ENCODE results near the gene TAF4. TPM values are rescaled to one million over a fixed set of nuclear protein-coding genes. Genes with fewer than 3 reads are reported as not detected.
"Not testable (repeated sequence)": the region's sequence is repeated elsewhere in the genome, so short reads cannot be mapped to it uniquely, and the experiment has no call there.

TAF4 gene
- total RNA-seq, 1 experiment from 2014 or later, result 6.6 TPM

DNA sequence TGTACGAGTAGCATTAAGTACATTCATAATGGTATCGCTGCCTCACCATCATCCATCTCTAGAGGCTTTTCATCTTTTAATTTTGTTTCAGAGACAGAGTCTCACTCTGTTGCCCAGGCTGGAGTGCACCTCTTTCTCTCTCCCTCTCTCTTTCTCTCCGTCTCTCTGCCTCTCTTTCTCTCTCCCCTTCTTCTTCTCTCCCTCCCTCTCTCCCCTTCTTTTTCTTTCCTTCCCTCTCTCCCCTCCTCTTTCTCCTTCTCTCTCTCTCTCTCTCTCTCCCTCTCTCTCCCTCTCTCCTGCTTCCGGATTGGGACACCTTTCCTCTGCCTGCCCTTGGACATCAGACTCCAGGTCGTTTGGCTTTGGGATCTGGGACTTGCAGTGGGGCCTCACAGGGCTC, 17.6 kb upstream of the TAF4 start:
- DNase-seq (ENCODE audit: extremely low read depth, low read depth), result no peak

DNA sequence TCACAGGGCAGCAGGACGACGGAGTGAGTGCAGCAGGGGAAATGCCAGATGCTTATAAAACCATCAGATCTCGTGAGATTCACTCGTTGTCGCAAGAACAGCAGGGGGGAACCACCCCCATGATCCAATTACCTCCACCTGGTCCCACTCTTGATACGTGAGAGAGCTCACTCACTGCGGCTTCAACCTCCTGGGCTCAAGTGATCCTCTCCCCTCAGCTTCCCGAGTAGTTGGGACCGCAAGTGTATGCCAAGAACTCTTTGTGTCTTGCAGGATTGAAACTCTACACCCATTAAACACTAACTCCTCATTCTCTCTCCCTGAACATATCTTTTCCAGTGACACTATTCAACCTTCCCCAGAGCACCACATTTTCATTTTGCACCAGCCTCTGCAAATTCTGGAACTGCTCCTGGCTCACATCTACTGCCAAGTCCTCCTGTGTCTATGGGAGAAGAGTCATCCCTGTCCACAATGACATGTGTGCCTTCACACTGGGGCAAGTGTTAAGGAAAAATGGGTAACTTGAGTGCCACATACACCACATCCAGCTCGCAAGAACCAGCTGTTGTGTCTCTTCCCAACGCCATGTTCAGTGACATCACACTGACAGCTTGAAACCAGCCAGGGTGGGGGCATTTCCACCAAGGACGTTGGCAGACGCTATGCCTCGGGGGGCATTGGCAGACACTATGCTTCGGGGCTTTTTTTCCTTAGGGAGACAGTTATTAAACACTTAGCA, 14.7 kb upstream of the TAF4 start:
- DNase-seq (ENCODE audit: extremely low read depth, low read depth), result no peak

DNA sequence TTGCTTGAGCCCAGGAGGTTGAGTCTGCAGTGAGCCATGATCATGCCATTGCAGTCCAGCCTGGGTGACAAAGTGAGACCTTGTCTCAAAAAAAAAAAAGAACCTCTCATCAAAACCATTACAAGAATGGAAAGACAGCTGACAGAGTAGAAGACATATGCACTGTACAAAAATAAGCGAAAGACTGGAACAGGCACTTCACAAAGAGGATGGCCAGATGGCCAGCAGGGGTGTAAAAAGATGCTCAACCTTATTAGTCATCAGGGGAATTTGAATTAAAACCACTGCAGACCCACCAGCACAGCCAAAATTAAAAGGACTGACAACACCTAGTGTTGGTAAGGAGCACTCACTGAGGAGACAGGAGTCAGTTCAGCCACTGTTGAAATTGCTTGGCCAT, 13.5 kb upstream of the TAF4 start:
- DNase-seq (ENCODE audit: extremely low read depth, low read depth), result no peak

DNA sequence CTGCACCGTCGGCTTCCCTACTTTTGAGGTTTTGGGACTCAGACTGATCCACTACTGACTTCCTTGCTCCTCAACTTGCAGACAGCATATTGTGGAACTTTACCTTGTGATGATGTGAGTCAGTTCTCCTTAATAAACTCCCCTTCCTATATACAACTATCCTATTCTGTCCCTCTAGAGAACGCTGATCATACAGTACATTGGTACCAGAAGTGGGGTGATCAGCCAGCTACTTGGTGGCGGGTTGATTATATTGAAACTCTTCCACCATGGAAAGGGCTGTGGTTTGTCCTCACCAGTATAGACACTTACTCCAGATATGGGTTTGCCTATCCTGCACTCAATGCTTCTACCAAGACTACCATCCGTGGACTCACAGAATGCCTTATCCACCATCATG, 7.6 kb upstream of the TAF4 start:
- DNase-seq (ENCODE audit: extremely low read depth, low read depth), result no peak

DNA sequence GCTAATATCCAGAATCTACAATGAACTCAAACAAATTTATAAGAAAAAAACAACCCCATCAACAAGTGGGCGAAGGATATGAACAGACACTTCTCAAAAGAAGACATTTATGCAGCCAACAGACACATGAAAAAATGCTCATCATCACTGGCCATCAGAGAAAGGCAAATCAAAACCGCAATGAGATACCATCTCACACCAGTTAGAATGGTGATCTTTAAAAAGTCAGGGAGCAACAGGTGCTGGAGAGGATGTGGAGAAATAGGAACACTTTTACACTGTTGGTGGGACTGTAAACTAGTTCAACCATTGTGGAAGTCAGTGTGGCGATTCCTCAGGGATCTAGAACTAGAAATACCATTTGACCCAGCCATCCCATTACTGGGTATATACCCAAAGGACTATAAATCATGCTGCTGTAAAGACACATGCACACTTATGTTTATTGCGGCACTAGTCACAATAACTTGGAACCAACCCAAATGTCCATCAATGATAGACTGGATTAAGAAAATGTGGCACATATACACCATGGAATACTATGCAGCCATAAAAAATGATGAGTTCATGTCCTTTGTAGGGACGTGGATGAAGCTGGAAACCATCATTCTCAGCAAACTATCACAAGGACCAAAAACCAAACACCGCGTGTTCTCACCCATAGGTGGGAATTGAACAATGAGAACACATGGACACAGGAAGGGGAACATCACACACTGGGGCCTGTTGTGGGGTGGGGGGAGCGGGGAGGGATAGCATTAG, 6.2 kb upstream of the TAF4 start:
- DNase-seq (ENCODE audit: extremely low read depth, low read depth), result not testable (repeated sequence)

DNA sequence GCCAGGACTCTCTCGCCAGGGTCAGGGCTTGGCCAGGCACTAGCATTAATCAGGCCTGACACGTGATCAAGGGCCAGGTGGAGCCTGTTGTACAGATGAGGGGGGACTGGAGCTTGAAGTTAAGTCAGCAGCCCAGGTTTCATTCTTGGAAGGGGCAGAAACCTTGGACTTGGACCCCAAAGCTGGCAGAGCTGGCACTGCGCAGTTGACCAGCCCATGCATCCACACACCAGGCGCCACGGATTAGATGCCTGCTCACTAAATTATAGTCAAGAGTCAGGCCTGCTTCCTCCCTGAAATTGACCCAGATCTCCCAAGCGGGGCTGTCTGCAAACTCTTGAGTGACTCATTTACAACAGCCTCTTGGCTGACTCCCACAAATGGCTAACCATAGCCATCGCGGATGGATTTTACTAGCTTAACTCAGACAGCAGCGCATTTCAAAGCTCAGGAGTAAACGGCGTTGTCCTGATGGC, 4.1 kb upstream of the TAF4 start:
- no peak for DNase-seq (ENCODE audit: extremely low read depth, low read depth)

DNA sequence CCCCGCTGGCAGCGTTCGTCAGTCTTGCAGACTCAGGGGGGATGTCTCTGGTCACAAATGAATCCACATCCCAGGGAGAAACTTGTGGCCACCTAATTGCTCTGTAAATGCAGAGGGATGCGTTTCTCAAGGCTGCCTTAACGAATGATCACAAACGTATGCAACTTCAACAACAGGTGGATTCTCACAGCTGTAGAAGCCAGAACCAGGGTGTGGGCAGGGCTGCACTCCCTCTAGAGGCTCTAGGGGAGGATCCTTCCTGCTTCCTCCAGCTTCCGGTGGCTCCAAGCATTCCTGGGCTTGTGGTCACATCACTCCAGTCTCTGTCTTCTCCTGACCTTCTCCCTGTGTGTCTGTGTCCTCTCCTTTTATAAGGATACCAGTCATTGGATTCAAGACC, 3.3 kb upstream of the TAF4 start:
- DNase-seq (ENCODE audit: extremely low read depth, low read depth), result no peak

DNA sequence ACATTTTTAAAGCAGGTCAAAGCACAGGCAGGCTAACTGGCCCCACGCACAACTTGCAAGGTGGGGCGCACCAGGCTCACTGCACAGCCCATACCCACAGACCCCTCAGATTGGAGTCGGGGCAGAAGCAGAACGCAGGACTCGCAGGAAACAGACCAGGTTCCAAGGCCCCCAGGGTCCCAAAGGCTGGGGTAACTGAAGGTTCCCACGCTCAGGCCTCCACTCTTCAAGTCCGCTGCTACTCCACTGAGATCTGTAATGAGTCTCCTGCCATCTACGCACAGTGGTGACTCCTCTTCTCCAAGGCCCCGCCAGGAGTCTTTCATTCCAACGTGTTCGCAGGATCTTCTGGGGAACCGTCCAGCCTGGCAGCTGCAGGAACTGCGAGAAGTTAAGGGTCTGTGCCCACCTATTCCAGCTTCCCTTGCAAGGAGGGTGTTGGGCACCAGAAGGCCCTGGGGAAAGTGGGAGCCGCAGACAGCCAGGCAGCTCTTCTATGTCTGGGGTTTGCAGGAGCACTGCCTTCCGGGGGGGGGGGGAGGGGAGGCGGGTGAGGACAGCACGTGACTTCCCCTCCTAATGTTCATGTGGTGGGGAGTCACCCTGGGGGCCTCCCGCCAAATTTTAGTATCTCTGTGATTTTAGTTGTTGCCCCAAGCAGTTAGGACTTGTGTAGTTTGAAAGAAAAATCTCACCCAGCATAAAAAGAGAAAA, 2.0 kb upstream of the TAF4 start:
- no peak for DNase-seq (ENCODE audit: extremely low read depth, low read depth)

DNA sequence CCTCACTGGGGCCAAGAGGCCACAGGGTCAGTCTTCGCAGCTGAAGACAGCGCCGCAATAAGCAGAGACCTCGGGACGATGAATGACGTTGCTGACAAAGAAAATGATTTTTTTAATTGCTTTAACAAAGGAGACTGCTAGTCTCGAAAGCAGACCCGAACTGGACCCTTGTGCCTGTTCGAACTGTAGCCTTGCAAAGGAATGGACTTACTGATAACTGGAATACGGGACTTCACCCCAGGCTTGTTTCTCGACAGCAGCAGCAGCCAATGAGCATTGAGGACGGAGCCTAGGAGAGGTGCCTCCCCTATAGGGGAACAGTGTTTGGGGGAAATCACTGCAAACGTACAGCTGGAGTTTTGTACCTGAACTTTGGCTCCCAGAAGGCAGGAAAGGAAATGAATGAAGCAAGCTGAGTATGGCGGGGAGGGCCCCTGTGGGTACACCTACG, 1.3 kb upstream of the TAF4 start:
- DNase-seq (ENCODE audit: extremely low read depth, low read depth), result no peak

DNA sequence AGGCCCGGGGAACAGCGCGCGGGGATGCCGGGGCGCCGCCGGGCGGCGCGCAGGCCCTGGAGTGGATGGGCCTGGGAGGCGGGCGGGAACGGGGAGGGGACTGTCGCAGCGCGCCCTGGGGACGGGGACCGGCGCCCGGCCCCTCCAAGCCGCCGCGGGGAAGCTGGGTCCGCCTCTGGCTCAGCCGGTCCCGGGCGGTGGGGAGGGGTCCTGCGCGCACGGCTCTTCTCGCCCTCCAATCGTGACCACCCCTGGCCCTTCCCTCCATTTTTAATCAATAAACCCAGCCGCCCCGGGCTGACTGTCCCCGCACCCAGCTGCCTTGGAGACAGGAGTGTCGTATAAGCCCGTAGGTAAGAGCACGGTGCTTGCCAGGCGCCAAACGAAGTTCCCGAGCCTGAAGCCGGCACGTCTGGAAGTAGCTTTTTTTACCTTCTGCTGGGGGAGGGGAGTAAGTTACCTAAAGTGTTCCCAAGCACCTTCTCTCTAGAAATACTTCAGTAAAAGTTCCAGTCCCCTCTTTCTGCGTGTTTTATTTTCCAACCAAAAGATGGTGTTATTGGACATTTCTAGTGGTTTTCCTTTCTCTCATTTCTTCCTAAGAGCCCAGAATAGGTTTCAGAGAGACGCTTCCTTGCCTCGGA, 780 bp upstream of the TAF4 start:
- peak; percentile 6 for DNase-seq (ENCODE audit: extremely low read depth, low read depth)

DNA sequence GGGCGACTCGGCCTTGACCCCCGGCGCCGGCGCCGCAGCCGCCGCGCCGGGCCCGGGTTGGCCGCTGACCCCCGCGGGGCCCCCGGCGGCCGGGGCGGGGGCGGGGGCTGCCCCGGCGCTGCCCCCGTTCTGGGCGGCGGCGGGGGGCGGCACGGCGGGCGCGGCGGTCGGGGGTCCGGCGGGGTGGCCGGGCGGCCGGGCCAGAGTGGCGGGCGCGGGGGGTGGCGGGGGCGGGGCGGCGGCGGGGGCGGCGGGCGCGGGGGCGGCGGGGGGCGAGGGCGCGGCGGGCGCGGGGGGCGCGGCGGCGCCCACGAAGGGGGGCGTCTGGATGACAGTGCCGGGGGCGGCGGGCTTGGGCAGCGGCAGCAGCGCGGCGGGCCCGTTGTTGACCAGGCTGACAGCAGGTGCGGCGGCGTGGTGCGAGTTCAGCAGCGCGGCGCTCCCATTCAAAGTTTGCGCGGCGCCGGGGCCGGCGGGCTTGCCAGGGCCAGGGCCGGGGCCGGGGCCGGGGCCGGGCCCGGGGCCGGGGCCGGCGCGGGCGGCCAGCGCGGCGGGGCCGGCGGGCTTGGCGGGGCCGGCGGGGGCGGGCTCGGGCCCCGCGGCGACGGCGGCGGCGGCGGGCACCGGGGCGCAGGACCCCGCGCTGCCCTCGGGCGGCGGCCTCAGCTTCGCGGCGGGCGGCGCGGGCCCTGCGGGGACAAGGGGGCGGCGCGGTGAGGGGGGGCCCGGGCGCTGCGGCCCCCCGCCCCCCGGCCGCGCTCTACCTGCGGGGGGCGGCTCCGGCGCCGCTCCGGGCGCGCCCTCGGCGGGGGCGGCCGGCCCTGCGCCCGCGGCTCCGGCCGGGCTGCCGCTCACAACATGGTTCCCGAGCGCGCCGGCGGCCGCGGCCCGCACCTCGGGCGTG, 659 bp downstream of the TAF4 start:
- DNase-seq (ENCODE audit: extremely low read depth, low read depth), result no peak

DNA sequence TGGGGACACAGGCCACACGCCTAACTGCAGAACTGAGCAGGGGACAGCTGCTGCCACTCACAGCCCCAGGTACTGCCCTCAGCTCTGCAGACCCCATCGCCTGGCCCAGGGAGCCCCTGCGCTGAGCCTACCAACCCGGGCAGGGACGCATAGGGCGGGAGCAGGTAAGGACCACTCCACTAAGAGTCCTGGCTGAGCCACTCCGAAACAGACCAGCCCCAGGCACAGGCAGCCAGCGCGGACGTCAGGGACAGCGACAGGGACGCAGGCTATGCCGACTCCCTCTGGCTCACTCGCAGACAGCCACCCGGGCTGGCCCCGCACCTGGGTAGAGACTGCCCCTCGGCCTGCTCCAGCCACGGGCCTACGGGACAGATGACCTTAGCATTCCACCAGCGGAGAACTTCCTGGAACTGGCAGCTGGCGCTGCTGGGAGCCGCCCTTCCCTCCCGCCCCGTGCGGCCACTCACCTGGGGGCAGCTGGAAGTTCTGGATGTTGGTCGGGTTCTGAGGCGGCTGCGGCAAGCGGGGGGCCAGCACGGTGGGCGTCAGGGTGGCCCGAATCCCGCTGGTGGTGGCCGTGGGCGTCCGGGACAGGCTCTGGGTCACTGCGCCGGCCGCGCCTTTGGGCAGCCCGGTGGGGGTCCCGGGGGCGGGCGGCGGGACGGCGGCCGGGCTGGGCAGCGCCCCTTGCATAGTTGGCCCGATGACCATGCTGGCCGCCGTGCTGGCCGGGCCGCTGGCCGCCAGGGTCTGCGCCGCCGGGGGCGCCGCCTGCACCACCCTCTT, 1.5 kb downstream of the TAF4 start:
- no peak for DNase-seq (ENCODE audit: extremely low read depth, low read depth)

DNA sequence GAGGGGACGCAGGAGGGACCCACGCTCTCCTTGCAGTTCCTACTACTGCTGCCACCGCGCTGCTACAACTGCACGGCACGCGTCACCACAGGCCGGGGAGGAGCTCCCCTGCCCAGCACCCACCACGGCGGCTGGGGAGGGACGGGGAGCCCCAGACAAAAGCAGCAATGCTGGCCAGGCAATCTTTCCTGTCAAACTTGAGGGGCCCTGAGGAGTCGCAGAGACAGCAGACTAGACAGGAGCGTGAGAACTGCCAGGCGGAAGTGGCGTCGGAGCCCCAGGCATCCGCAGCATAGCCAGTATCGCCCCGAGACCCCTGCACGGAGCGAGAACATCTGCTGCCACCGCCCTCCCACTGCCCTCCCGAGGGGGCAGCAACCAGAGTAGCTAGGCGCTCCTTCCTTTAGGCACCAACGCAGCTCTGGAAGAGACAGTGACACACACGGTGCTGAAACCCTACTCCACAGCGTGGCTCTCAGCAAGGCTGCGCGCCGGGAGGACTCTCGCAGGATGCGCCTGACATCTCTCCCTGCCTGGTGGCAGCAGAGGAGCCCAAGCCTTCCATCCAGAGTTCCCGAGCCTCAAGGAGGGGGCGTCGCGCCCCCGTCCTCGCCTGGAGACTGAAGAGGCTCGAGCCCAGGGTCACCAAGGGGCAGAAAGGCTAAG, 2.2 kb downstream of the TAF4 start:
- DNase-seq (ENCODE audit: extremely low read depth, low read depth), result no peak

DNA sequence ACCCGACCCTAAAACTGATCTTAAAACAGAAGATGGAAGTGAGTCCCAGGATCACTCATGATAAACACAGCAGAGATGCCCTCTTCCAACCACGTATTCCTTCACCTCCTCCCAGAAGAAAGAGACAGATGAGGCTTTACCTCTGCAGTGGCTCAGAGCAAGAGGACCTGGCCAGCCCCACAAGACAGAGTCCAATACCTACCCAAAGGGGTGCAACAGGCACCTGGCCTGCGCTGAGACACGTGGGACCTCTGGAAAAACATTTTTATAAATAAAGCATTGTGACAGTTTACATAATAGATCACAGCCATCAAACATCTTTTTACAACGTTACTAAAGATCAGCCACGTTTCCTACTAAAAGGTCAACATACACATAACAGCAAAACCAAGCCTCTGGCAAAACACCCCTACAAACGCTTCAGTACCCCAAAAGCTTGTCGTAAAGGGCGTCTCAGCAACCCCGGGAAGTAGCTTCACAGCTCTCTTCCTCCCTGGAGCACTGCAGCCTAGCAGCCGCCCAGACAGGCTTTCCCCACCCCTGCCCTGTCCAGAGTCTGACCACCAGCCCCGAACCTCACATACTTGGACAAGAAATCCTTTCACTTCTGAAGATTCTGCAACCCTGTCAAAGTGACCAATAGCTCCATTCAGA, 2.9 kb downstream of the TAF4 start:
- no peak for DNase-seq (ENCODE audit: extremely low read depth, low read depth)

DNA sequence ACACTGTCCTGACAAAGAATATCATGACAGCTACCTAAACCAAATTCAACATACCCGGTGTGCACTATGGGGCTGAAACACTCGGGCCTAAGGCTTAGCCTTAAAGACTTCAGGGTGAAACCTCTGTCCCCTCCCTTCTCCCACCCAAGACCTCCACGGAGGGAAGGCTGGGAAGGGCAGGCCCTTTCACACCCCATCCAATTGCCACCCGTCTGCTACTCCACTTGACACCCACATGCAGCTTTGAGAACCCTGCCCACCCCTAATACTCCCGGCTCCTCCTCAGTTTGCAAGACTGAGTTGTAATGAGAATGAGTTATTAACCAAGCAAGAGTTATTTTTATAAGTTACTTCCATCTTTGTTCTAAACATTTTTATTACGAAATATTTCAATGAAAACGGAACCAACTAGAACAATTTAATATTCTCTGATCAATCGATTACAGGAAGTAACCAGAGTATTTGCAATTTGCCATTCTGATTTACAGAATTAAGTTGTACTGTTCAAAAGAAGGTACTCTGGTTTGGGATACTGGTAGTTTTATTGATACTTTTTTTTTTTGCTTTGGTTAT, 3.7 kb downstream of the TAF4 start:
- no peak for DNase-seq (ENCODE audit: extremely low read depth, low read depth)

DNA sequence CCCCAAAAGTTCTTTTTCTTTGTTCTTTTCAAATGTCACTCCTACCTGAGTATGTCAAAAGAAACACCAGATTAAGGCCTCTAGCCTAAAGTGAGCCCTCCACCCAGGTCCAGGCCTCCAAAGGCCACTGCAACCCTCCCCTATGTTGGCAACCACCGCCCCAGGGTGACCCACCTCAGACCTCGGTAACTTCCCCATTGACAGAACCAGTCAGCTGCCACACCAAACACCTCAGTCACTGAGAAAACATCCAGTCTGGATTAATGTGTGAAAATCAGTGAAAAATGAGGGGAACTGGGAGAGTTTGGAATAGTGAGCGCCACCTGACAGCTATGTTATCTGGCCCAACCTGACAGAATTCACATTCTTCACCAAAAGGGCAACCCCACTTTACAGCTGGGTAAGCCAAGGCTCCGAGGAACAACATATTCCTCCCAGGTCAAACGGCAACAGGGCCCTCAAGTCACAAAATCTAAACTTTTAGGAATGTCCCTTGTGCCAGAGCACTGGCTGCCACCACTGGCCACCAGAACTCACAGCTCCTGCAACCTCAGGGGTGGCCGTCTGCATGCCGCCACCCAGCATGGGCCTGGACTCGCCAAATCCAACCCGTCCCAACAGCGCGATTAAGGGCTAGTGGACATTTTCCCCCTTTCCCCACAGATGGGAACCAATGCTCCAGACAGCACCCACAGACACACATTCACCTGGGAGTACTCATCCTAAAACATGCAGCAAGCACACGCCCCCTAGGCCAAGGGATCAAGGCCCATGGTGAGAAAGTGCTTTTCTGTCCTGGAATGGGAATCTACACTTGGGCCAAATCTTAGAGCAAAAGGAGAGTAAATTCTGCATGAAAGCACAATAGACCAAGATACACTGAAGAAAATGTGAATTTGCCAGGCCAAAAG, 4.8 kb downstream of the TAF4 start:
- DNase-seq (ENCODE audit: extremely low read depth, low read depth), result no peak
